Osteoblast (primary cell): ENCODE data around the gene NOP56. TPM values are rescaled to one million over a fixed set of nuclear protein-coding genes. Genes with fewer than 3 reads are reported as not detected.
A peak's percentile ranks its signal among the peaks of the same experiment; 100 is the strongest.

Experiments
- DNase-seq: peaks from one replicate; pipeline ENCODE4 v3.0.0; 2011; ENCODE audit warnings: low spot score, mixed read lengths; ENCODE audit not compliant: insufficient read length; ENCODE audit errors: missing footprints
- H2AFZ ChIP-seq: 2 replicates; pipeline ENCODE4 v1.6.0; 2011; ENCODE audit warnings: mild to moderate bottlenecking, low read length
- H3K27ac ChIP-seq: 2 replicates; pipeline ENCODE4 v1.5.1; 2011; ENCODE audit warnings: mild to moderate bottlenecking, low read depth, low read length, moderate library complexity
- H3K27me3 ChIP-seq: 2 replicates; pipeline ENCODE4 v1.6.0; 2012; ENCODE audit warnings: mild to moderate bottlenecking, control low read depth, inconsistent platforms, low read length, moderate library complexity; ENCODE audit not compliant: insufficient read depth
- H3K36me3 ChIP-seq: 2 replicates; pipeline ENCODE4 v1.5.1; 2011; ENCODE audit warnings: mild to moderate bottlenecking, low read length, control low read depth, moderate library complexity; ENCODE audit not compliant: insufficient read depth
- H3K4me1 ChIP-seq: 2 replicates; pipeline ENCODE4 v1.5.1; 2011; ENCODE audit warnings: mild to moderate bottlenecking, low read length, control low read depth, moderate library complexity; ENCODE audit not compliant: insufficient read depth
- H3K4me2 ChIP-seq: 2 replicates; pipeline ENCODE4 v1.6.0; 2011; ENCODE audit warnings: mild to moderate bottlenecking, low read length; ENCODE audit not compliant: insufficient read depth
- H3K4me3 ChIP-seq: fragments of 200-600 bp; sonication (generic); 3 replicates; pipeline ENCODE4 v1.5.1; 2012; ENCODE audit warnings: mild to moderate bottlenecking, low read length, inconsistent platforms; ENCODE audit not compliant: insufficient read depth
- H3K79me2 ChIP-seq: 2 replicates; pipeline ENCODE4 v1.6.0; 2012; ENCODE audit warnings: mild to moderate bottlenecking, low read length, control low read depth, inconsistent platforms; ENCODE audit not compliant: insufficient read depth
- H3K9me3 ChIP-seq: 2 replicates; pipeline ENCODE4 v1.5.1; 2011; ENCODE audit warnings: low read depth, low read length, control low read depth
- H4K20me1 ChIP-seq: 2 replicates; pipeline ENCODE4 v1.6.0; 2012; ENCODE audit warnings: mild to moderate bottlenecking, low read length, control low read depth; ENCODE audit not compliant: insufficient read depth
- total RNA-seq: library from RNA; depleted of rRNA; stranded (reverse); fragments of >200 nt; gene quantifications from 2 replicates; pipeline ENCODE4 v1.2.3, GENCODE V29; 2012
- TF ChIP-seq, protein P1 (sequence below): IDR thresholded peaks from 2 replicates; pipeline ENCODE4 v1.5.1; 2011; ENCODE audit warnings: mild to moderate bottlenecking, low read depth, low read length, moderate library complexity; ENCODE audit errors: extremely low read depth

NOP56 gene
- total RNA-seq, 1 donor, result 91.2 TPM

GRCh38 chr20:2659547-2659946, 7.1 kb downstream of the NOP56 start:
- Histone ChIP-seq H3K27ac (no peak overlapping the region), H3K27me3 (no peaks in the 10 kb centered on the region), H3K9me3 (no peaks in the 10 kb centered on the region), H3K36me3 (peaks cover 68% of the 10 kb centered on the region), H4K20me1 (peaks cover 34% of the 10 kb centered on the region), H3K4me3 (no peak overlapping the region), H3K4me1 (peaks cover 15% of the 10 kb centered on the region), H3K4me2 (no peak overlapping the region), H3K79me2 (peaks cover 40% of the 10 kb centered on the region), H2AFZ (no peak overlapping the region)
- TF ChIP-seq, protein P1, sequence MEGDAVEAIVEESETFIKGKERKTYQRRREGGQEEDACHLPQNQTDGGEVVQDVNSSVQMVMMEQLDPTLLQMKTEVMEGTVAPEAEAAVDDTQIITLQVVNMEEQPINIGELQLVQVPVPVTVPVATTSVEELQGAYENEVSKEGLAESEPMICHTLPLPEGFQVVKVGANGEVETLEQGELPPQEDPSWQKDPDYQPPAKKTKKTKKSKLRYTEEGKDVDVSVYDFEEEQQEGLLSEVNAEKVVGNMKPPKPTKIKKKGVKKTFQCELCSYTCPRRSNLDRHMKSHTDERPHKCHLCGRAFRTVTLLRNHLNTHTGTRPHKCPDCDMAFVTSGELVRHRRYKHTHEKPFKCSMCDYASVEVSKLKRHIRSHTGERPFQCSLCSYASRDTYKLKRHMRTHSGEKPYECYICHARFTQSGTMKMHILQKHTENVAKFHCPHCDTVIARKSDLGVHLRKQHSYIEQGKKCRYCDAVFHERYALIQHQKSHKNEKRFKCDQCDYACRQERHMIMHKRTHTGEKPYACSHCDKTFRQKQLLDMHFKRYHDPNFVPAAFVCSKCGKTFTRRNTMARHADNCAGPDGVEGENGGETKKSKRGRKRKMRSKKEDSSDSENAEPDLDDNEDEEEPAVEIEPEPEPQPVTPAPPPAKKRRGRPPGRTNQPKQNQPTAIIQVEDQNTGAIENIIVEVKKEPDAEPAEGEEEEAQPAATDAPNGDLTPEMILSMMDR, result no peak
- no peak for DNase-seq

DNA sequence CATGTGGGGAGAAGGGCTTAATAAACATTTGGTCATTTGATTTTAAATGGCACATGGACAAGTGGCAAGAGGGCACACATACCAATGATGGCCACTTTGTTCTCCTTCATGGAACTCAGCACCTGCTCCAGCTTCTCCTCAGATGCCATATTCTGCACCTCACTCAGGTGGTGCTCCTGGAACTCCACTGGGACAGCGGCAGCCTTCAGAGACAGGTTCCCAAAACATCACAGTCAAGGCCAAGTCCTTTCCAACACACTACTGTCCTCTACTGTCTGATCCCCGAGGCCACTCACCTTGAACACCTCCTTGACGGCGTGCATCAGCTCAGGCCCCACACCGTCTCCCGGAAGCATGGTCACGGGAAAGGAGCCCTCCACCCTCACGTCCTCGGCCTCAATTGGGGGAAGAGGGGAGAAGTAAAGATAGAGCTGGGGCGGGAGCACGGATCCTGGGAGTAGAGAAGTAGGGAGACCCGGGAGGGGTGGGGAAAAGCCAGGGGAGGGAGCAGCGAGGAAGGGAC, 11.0 kb downstream of the NOP56 start:
- Histone ChIP-seq H3K79me2 (peaks cover 21% of the 10 kb centered on the region), H3K9me3 (no peaks in the 10 kb centered on the region), H4K20me1 (peaks cover 7% of the 10 kb centered on the region), H3K36me3 (peaks cover 29% of the 10 kb centered on the region), H3K4me1 (peaks cover 10% of the 10 kb centered on the region), H3K4me3 (peak overlapping the region; percentile 94), H2AFZ (peak overlapping the region; percentile 95), H3K4me2 (peak overlapping the region; percentile 99), H3K27ac (peak overlapping the region; percentile 97), H3K27me3 (peaks cover 3% of the 10 kb centered on the region)
- DNase-seq, result no peak
- TF ChIP-seq, protein P1, result no peak

DNA sequence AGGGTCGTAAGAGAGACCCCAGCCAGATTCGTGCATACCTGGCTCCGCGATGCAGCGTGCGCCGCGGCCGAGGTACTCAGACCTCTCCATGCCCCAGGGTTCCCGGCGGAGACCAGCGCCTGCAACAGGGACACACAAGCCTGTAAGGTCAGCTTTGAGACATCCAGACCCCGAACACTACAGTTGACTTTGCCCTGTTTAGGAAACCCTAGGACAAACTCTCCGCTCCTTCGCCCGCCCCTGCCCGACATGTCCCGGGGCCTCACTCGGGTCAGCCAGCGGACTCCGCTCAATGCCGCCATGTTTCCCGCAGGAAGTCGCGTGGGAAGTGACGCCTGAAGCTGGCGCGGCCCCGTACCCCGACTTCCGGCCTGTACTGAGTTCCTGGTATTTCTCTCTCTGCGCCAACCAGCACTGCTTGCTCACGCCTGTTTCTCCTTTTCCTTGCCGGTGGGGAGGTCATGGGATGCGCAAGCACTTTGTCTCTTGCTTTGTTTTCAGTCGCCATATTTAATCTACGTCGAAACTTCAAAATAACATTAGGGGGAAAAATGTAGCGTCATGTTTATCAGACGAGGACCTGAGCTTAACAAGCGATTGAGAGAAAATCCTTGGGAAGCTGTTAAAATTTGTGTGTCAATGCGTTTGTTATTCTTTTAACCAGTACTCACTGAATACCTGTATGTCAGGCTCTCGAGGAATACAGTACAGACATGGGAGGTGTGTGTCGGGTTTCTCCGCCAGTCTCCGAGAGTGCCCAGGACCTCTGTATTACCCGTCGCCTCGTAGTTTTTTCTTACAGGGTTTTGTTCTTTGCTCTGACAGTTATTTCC, 11.7 kb downstream of the NOP56 start, which contains the start of gene IDH3B:
Gene IDH3B, minus strand, starts transcription at position 330 of the 833 bp plus-strand sequence. Its CDS starts 28 bp downstream, at position 302.
- peaks cover 22% of the 10 kb centered on the region for H3K36me3 ChIP-seq
- DNase-seq, result peak; percentile 97
- H3K27me3 ChIP-seq, result peaks cover 5% of the 10 kb centered on the region
- peak within 1 kb of the TSS; percentile 99 for H3K4me2 ChIP-seq
- H3K9me3 ChIP-seq, result no peaks in the 10 kb centered on the region
- H4K20me1 ChIP-seq, result peaks cover 5% of the 10 kb centered on the region
- TF ChIP-seq, protein P1, result no peak
- H3K79me2 ChIP-seq, result peaks cover 21% of the 10 kb centered on the region
- peak within 1 kb of the TSS; percentile 97 for H3K27ac ChIP-seq
- H3K4me3 ChIP-seq, result peak within 1 kb of the TSS; percentile 94
- H3K4me1 ChIP-seq, result peaks cover 10% of the 10 kb centered on the region
- peak within 1 kb of the TSS; percentile 95 for H2AFZ ChIP-seq

DNA sequence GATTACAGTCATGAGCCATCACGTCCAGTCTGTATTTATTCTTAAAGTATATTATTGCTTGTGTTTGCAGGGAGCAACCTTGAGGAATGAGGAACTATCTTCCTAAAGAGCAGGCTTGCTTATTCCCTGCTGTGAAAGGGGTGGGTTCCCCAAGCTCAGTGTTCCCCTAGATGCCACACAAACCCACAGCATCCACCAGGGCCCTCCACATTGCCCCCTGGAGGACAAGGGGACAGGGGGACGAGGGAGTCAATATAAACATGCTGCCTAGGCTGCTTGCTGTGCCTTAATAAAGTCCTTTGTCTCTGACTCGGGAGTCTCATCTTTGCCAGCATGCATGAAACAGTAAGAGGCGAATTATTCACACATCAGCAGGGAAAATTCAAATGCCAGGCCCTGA, 19.5 kb downstream of the NOP56 start:
- H3K79me2 ChIP-seq, result no peaks in the 10 kb centered on the region
- TF ChIP-seq, protein P1, result no peak
- no peaks in the 10 kb centered on the region for H3K9me3 ChIP-seq
- H4K20me1 ChIP-seq, result no peaks in the 10 kb centered on the region
- DNase-seq, result no peak
- no peak overlapping the region for H3K4me3 ChIP-seq
- no peak overlapping the region for H2AFZ ChIP-seq
- H3K27me3 ChIP-seq, result peaks cover 9% of the 10 kb centered on the region
- no peaks in the 10 kb centered on the region for H3K36me3 ChIP-seq
- H3K27ac ChIP-seq, result no peak overlapping the region
- no peaks in the 10 kb centered on the region for H3K4me1 ChIP-seq
- no peak overlapping the region for H3K4me2 ChIP-seq
